HG03139 (cell line): Measurements from ENCODE around the gene GPR160.

Experiments used
- ATAC-seq: cut with Tn5 transposase; IDR thresholded peaks from one replicate; pipeline ENCODE4 v1.9.1; 2021; ENCODE audit not compliant: unreplicated experiment

GPR160 gene

DNA sequence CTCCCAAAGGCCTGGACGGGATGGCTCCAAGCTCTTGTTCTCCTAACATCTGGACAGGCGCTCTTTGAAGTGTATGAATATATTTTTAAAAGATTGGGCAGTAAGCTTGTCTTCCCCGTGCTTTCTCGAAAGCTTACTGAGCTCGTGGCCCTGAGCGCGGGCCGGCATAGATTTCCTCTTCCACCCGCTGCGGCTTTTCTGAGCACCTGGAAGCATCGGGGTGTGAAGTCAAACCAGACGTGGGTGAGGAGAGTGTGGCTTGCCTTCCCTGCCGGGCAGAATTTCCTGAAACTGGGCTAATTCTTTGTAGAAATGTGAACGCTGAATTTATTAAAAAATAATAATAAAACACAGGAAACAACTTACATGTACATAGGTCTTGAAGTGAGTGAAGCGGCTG is 25.9 kb downstream of the GPR160 start:
- no peak for ATAC-seq

DNA sequence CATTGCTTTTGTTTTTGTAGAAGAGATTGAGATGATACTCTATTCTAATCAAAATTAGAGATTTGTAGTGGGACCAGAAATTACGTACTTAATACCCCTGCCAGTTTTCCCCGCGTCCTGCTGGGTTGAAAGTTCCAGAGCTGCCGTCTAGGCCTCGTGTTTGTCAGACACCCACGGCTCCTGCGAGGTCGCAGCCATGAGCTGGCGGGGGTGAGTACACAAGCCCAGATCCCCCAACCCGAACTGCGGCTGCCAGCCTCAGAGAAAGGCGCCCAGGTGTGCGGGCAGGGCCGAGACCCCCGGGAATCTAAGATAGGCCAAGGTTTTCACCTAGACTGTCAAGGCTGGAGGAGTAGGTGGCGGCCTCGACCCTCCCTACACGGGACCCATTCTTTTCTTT is 26.3 kb downstream of the GPR160 start:
- no peak for ATAC-seq

DNA sequence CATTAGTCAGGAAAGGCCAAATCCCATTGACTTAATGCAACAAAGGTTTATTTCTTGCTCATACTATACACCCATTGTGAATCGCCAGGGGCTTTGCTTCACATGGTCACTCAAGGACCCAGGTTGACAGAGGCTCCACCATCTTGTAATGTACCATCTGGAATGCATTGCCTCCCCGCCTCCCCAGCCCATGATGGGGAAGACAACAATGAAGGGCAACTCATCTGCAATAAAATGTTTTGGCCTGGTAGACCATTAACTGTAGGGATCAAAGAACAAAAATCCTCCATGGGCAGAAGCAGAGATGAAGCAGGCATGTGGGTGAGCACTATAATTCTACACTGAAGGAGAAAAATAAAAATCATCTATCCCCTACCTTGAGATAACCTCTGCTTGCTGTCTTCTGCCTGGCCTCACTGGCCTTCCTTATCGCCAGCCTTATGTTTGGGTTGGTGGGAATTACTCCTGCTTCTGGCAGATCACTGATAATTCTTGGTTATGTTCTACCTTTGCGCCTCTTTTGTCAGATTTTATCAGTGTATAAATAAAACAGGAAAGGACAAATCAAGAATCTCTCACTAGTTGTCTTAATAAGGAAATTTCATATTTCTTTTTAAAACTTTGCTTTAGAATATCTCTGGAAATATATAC is 37.8 kb downstream of the GPR160 start:
- no peak for ATAC-seq

DNA sequence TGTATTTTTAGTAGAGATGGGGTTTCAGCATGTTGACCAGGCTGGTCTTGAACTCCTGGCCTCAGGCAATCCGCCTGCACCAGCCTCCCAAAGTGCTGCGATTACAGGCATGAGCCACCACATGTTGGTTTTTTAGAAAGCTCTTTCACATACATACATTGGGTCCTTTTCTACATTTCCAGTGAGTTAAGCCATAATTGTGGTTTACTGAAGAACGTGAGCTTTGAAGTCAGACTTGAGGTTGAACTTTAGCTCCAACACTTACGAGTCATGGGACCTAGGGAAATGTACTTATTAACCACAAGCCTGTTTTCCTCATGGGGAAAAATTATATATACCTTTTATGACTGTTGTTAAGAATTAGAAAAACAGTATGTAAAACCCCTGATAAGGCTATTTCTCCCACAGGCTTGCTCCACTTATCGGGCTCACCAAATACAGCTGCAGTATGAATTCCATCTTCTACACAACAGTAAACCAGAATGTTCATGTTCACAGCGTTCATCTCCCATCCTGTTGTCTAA is 39.0 kb downstream of the GPR160 start:
- ATAC-seq, result no peak

DNA sequence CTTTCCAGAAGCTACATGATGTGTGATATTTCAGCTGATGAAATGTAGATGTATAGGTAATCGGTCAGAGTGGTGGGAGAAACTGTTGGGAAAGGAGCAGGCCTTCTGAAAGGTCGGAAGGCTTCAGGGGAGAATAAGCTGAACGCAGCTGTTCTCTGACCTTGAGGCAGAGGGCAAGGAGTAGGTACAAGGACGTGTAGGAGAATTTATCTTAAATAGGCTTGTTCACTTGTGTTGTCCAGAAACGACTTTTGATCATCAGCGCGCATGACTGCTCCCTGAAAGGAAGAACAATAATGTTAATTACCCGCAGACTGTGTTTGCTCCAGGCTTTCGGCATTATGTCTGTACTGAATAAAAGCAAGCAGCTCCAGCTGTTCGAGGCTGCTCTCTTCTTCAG is 39.6 kb downstream of the GPR160 start:
- ATAC-seq, result no peak

DNA sequence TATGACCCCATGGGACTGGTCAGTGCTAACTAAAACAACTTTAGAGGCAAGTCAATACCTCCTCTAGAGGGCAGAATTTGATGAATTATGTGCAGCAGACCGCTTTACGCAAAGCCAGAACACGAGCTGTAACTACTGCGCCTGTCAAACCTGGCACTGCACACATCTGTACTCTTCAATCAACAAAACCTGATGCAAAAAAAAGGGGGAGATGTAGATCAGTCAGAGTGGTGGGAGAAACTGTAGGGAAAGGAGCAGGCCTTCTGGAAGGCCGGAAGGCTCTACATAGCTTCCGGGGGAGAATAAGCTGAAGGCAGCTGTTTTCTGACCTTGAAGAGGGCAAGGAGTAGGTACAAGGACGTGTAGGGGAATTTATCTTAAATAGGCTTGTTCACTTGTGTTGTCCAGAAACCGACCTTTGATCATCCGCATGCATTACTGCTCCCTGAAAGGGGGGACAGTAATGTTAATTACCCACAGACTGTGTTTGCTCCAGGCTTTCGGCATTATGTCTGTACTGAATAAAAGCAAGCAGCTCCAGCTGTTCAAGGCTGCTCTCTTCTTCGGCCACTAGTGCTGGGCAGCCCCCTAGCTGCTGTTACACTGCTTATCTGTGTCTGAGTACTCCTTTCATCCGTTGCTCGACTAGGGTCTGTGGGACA is 41.0 kb downstream of the GPR160 start:
- ATAC-seq, result no peak

DNA sequence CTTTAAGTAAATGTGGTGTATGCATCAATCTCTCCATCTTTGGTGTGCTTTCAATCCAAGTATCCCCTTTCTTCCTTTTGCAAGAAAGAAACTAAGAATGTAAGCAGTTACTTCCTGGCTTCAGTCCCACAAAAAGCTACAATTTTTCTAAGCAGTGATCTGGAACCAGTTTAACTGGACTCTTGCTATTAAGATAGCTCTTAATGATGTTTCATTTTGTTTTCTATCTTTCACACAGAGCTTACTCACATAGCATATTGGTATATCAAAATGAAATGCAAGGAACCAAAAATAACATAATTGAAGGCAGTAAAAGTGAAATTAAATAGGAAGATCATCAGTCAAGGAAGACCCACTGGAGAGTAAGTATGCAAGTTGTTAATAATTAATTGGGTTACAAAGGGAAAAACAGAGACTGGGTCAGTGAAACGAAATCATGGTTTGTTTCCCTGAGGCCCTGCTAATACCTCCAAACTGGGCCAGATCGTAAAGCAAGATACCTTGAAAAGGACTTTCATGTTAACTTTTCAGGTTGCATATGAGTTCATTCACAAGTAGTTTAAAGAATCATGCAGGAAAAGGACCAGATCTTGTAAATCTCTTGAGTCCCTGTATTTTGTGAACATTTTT is 41.9 kb downstream of the GPR160 start:
- ATAC-seq, result no peak

DNA sequence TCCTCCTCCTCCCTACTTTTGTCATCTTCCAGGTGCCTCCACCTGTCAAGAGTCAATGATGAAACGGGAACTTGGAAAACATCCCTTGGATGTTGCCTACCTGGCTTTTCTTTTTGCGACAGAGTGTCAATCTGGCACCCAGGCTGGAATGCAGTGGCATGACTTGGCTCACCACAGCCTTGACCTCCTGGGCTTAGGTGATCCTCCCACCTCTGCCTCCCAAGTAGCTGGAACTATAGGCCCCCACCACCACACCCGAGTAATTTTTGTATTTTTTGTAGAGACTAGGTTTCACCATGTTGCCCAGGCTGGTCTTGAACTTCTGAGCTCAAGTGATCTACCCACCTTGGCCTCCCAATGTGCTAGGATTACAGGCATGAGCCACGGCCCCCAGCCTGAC is 42.8 kb downstream of the GPR160 start:
- no peak for ATAC-seq

DNA sequence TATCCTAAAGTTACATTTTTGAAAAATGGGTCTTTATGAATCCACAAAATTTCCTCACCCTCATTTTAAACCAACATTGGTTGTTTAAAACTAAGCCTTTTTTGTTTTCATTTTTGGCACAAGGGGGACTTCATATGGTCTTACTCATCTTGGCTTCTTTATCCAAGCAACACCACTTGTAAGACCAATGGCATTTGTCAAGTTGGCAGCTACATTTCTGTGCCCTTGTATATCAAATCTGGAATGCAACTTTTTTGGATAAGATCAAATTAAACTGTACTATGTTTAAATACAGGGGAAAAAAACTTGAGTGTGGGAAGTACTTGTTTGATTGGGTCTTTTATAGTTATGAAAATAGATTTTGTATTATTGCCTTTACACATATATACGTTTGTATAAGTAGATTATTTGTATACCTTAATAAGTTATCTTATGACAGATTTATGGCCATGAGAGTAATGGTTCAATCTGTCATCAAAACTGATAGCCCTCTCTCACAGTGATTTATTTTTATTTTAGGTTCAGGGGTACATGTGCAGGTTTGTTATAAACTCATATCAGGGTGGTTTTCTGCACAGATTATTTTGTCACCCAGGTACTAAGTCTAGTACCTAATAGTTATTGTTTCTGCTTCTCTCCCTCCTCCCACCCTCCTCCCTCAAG is 43.4 kb downstream of the GPR160 start:
- ATAC-seq, result no peak

DNA sequence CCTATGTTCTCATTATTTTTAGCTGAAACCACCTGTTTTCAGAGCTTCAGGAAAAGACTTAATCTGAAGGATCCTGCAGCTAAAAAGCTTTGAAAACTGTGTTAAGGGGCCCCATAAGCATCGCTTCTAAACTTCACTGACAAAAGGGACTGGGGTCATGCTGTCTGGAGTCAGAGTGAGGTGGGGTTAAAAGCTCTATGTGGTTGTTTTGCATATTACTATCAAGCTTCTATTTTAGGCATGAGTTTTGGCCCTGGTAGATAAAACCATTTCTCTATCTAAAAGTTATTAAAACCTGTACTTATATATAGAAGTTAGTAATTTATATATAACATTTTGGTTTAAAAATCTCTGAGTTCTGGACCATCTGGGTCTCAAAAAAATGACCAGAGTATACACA is 45.5 kb downstream of the GPR160 start:
- ATAC-seq, result no peak

DNA sequence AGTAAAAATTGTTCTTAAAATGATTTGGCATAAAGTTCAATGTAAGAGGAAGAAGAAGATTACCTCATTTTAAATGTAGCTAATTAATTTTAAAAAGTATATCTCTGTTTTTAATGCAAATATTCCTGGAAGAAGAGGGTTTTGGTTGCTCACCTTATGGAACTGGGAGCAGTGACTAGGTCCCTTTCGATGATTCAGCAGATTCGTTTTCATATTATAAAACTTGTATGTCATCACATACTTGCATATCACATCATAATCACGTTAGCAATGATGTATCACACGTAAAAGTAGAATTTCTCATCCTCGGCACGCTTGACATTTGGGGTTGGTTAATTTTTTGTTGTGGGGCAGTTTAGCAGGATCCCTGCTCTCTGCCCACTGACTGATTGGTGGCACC is 47.6 kb downstream of the GPR160 start:
- no peak for ATAC-seq

DNA sequence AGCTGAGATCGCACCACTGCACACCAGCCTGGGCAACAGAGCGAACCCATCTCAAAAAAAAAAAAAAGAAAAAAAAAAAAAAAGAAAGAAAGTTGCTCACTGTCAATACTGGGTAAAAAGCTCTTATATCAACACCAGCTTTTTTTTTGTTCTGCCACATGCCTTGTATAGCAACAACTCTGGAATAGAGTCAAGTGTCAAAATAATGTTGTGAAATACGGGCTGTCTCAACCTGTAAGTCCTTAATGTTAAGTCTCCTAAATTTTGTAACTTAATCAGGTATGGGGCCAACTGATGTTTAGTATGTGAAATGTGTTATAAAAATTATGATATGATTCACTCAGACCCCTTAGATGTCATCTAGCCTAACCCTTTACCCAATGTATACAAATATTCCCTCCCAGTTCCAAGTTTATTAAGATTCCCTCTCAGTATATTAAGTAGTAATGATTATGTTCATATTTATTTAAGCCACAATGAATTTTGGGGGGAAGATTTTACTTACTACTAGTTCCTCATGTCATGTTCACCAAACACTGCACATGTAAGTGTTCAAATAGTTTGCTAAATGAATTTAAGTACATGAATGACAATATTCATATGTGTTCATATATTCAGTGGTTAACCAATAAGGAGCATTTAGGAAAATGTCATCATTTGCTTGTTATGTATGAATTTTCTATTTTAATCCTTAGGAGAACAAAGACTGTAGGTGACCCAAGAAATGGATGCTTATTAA is 52.2 kb downstream of the GPR160 start:
- ATAC-seq, result no peak

DNA sequence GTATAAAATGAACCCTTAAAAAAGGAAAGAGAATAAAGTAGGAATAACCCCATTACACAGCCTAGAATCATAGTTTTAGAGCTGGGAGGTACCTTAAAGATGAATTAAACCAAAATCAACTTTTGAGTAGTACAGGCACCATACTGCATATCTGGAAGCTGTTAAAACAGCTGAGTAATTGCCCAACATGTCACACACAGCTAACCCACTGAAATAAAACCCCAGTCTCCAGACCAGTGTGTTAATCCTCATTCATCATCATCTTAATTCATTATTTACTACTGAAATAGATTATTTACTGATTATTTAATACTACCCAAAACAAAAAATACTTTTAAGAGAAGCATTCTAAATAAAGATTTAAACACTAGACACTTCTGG is 52.8 kb downstream of the GPR160 start:
- no peak for ATAC-seq

DNA sequence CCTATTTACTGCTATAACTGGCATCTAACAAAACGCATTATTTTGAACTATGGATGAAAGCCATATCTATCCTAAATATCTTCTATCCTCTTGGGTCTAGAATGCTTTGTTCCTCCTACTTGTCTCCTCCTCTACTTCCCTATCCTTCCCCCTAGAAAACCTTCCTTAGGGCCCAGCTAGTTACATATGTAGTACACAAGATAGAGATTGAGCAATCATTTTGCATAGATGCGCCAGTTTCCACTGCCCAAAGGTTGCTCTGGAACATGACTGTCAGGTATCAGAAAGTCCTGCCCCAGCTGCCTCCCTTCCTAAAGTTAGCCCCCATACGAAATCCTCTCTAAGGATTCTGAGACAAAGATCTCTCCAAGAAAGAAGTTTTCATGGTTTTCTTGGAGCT is 55.1 kb downstream of the GPR160 start:
- ATAC-seq, result no peak

DNA sequence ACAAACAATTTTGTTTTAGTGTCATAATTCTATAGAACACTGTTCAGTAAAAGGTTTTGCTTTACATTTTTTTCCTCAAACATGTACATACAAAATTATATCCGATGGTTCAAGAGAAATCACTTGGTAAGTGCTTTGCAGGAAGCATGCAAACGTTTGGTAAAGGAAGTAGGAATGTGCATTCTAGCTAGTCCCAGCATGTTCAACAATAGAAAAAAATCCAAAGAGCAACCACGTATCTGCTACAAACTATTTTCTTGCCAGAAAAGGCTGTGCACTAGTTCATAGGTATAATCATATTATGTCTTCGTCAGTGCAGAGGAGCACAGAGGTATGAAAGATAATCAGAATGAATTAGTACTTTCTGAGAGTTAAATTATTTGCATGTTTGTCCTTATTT is 58.0 kb downstream of the GPR160 start:
- no peak for ATAC-seq

DNA sequence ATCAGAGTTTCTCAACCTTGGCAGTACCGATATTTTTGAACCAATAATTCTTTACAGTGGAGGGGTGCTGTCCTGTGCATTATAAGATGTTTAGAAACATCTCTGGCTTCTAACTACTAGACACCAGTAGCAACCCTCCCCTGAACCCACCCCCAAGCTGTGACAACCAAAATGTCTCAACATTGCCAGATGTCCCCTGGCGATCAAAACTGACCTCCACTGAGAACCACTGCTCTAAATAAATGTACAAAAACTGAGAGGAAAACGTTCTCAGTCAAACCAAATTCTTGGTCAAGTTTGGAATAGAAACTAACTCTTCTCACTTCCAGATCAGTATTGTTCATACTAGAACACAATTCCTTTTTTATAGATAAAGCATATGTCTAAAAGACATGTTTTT is 58.5 kb downstream of the GPR160 start:
- ATAC-seq, result no peak

DNA sequence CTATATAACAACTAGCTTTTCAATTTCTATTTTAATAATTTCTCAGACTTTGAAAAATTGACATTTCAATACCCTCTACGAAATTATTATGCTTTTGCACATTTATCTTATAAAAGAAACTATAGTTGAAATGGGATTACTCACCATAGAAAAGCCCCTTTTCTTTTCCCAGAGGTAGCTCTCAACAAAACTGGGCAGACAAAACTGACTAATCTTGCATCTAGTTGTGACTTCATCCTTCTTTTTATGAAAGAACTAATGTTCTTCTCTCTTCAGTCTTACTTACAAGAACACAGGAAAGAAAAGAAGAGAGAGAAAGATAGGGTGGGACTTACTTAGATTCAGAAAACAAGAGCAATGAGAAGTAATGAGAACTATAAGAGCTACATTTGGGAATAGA is 61.0 kb downstream of the GPR160 start:
- no peak for ATAC-seq

DNA sequence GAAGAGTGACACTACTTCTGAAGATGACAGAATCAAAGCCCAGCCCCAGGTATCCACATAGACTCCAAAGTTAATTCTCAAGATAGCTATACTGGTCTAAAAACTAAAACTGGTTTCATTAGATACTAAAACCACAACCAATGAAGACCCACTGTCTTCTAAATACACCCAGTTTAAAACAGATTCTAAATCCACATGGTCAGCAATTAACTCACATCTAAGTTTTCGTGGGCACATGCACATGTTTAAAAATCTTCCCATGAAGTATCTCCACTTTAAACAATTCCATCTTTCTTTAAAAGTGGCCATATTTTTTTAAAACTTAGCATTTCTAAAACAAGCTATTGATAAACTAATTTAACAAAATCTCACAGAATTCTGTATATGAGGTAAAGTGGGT is 63.1 kb downstream of the GPR160 start:
- ATAC-seq, result no peak

DNA sequence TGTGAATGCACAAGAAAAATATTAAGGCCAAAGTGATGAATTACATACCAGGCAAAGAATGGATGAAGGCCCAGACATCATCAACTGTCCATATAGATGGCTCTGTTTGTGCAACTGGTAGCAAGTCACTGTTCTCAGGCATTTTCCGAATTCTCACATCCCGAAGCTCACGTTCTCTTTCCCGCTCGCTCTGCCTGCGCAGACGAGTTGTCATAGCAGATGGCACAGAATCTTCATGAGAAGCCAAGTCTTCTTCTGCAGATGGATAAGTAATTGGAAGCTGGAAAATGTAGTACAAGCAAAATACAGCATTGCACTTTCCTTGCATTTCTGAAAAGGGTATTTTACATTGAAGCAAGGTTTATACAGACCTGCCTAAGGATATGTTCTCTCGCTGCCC is 64.6 kb downstream of the GPR160 start:
- no peak for ATAC-seq

DNA sequence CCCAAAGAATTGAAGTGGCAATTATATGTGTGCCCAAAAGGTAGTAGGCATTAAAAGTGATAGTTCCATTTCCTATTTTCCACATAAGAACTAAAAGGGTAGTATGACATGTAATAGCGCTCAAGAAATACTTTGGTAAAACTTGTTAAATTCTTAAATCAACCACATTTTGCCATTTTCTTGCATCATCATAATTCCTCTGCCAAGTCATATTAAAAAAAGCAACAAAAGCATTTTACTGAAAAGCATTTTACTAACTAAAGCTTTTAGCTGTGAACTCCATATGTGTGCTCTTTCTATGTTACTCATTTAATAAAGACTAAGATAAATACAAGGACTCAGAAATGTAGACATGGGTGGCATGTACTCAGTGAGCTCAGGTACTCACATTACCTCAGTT is 70.1 kb downstream of the GPR160 start:
- ATAC-seq, result no peak

DNA sequence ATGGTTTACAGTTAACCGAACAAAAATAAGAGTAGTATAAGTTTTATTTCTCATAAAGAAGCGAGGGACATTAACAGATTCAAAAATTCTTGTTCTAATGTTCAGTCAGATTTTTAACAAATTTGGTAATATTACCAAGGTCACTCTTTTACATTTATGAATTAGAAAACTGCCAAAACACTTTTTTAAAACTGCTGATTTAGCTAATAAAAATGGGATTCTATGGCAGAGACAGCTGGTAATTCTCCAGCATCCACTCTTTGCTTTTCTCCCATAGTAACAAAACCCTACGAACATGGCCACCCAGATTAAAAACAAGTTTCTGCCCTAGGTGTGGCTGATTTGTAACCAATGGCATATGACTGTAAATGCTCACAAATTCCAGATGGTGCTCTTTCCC is 71.2 kb downstream of the GPR160 start:
- no peak for ATAC-seq
